Measurements from ENCODE around the gene MDFIC. TPM values are rescaled to one million over a fixed set of nuclear protein-coding genes. Genes with fewer than 3 reads are reported as not detected.

MDFIC gene
- total RNA-seq, 1 donor from 2014 or later, result 8.7 TPM

DNA sequence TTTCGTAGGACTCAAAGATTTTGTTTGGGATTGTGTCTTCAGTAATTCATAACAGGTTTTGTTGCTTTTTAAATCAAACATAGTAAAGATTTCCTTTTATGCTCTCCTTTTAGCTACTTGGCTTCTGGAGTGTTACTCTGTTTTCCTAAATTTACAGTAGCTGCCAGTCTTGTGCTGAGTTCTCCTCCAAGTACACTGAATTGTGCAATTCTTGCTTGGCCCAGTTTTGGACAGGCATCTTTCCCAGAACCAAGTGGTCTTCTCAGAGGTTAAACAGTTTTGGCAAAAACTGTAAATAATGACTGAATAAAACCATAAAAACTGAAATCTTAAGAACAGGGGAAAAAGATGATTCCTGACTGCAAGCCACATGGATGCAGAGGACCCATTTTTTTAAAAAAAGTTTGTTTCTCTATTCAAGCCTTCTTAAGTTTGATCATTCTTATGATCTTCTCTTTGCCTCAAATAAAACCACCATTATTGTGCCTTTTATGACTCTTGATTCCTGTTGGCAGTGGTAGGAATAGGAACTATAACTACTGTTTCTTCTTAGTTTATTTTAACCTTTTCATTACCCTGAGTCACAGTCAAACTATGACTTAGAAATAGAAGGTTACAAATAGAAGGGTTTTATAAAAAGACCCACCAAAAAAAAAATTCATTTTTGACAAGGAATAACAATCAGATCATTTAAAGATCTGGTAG, 88.0 kb downstream of the MDFIC start:
- Histone ChIP-seq H3K36me3 (ENCODE audit: control insufficient read depth, insufficient read depth, low read length) (no peaks in the 10 kb centered on the region), H3K4me3 (ENCODE audit: low read depth, low read length) (no peak overlapping the region), H3K27me3 (ENCODE audit: control insufficient read depth, insufficient read depth, low read length) (no peaks in the 10 kb centered on the region)
- no peak for FAIRE-seq
- TF ChIP-seq, protein P1, sequence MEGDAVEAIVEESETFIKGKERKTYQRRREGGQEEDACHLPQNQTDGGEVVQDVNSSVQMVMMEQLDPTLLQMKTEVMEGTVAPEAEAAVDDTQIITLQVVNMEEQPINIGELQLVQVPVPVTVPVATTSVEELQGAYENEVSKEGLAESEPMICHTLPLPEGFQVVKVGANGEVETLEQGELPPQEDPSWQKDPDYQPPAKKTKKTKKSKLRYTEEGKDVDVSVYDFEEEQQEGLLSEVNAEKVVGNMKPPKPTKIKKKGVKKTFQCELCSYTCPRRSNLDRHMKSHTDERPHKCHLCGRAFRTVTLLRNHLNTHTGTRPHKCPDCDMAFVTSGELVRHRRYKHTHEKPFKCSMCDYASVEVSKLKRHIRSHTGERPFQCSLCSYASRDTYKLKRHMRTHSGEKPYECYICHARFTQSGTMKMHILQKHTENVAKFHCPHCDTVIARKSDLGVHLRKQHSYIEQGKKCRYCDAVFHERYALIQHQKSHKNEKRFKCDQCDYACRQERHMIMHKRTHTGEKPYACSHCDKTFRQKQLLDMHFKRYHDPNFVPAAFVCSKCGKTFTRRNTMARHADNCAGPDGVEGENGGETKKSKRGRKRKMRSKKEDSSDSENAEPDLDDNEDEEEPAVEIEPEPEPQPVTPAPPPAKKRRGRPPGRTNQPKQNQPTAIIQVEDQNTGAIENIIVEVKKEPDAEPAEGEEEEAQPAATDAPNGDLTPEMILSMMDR (IDR thresholded peaks at IDR 0.05; ENCODE audit: insufficient read depth, low read length, severe bottlenecking), result no peak
- no peak for DNase-seq (ENCODE audit: low read depth)

DNA sequence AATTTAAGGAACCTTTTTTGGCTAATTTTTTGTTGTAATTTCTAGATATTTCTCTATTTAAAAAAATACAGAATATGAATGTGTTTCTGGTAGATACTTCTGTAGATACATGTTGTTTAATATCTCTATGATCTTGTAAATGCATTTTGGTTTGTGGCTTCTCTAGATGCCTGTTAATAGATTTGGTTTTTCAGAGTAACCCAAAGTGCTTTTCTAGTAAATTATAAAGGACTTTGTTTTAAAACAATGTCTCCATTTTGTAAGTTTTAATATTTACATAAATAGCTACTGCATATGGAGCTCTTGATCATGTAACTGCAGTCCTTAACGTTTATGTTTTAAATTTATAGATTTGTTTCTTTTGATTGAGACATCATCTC, 88.5 kb downstream of the MDFIC start:
- H3K27me3 ChIP-seq (ENCODE audit: control insufficient read depth, insufficient read depth, low read length), result no peaks in the 10 kb centered on the region
- no peaks in the 10 kb centered on the region for H3K36me3 ChIP-seq (ENCODE audit: control insufficient read depth, insufficient read depth, low read length)
- TF ChIP-seq, protein P1 (IDR thresholded peaks at IDR 0.05; ENCODE audit: insufficient read depth, low read length, severe bottlenecking), result no peak
- DNase-seq (ENCODE audit: low read depth) (no peak), FAIRE-seq (no peak)
- H3K4me3 ChIP-seq (ENCODE audit: low read depth, low read length), result no peak overlapping the region

DNA sequence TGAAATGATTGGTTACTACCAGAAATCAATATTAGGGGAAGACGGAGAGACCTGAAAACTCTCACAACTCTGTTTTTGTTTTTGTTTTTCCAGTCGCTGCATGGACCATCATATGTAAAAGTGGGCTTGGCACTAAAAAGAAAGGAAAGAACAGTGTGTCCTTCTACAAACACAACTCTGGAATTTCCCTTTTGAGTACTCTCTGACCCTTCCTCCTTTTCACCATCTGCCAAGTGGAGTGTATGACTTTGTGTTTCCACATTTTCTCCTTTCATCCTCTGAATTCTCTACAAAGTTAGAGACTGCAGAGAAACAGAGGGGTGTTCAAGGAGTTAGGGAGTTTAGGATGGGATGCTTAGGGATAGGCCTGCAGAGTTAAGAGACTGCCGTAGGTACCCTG, 92.0 kb downstream of the MDFIC start:
- Histone ChIP-seq H3K27me3 (ENCODE audit: control insufficient read depth, insufficient read depth, low read length) (no peaks in the 10 kb centered on the region), H3K36me3 (ENCODE audit: control insufficient read depth, insufficient read depth, low read length) (no peaks in the 10 kb centered on the region), H3K4me3 (ENCODE audit: low read depth, low read length) (no peak overlapping the region)
- FAIRE-seq (no peak), DNase-seq (ENCODE audit: low read depth) (no peak)
- TF ChIP-seq, protein P1 (IDR thresholded peaks at IDR 0.05; ENCODE audit: insufficient read depth, low read length, severe bottlenecking), result no peak

DNA sequence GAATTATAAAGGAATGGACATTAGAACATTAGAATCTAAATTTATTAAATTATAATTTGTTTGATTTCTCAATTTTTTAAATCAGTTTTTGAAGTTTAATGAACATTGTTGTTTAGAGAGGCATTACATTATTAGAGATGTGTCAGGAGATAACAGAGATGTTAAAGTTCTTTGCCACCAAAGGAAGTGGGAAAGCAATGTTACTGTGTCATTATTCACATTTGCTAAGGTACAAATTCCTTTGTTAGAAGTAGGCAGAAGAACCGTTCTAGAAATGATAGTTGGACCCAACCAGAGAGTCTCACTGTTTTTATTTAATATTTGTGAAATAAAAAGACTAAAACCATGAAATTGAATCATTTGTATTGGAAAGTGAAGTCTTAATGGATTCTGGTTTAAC, 92.9 kb downstream of the MDFIC start:
- DNase-seq (ENCODE audit: low read depth) (no peak), FAIRE-seq (no peak)
- Histone ChIP-seq H3K4me3 (ENCODE audit: low read depth, low read length) (no peak overlapping the region), H3K36me3 (ENCODE audit: control insufficient read depth, insufficient read depth, low read length) (no peaks in the 10 kb centered on the region), H3K27me3 (ENCODE audit: control insufficient read depth, insufficient read depth, low read length) (no peaks in the 10 kb centered on the region)
- TF ChIP-seq, protein P1 (IDR thresholded peaks at IDR 0.05; ENCODE audit: insufficient read depth, low read length, severe bottlenecking), result no peak

DNA sequence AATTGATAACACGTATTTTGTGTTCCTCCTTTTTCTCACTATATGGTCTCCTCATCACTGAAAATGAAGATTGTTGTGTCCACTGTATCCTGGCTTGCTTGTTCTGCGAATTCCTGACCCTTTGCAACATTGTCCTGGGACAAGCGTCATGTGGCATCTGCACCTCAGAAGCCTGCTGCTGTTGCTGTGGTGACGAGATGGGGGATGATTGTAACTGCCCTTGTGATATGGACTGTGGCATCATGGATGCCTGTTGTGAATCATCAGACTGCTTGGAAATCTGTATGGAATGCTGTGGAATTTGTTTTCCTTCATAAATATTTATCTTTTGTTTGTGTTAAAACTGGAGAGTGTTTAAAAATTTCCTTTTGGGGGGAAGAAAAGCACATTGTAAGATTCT, 93.7 kb downstream of the MDFIC start:
- Histone ChIP-seq H3K36me3 (ENCODE audit: control insufficient read depth, insufficient read depth, low read length) (no peaks in the 10 kb centered on the region), H3K27me3 (ENCODE audit: control insufficient read depth, insufficient read depth, low read length) (no peaks in the 10 kb centered on the region), H3K4me3 (ENCODE audit: low read depth, low read length) (no peak overlapping the region)
- FAIRE-seq (no peak), DNase-seq (ENCODE audit: low read depth) (no peak)
- TF ChIP-seq, protein P1 (IDR thresholded peaks at IDR 0.05; ENCODE audit: insufficient read depth, low read length, severe bottlenecking), result no peak
